ENCODE data around the gene AK5. TPM values are rescaled to one million over a fixed set of nuclear protein-coding genes. Genes with fewer than 3 reads are reported as not detected.

AK5 gene
- total RNA-seq, 1 donor from 2014 or later = 1.0 TPM

GRCh38 chr1:77461691-77462090 is 179.9 kb downstream of the AK5 start:
- no peak overlapping the region for H3K27ac ChIP-seq (replicated peaks)
- no peaks in the 10 kb centered on the region for H3K4me1 ChIP-seq
- intact Hi-C loops (cut with micrococcal nuclease) = no loop called here
- H3K4me3 ChIP-seq = no peak overlapping the region
- no peak for TF ChIP-seq CTCF (IDR thresholded peaks at IDR 0.05; ENCODE audit: borderline replicate concordance)
- no peaks in the 10 kb centered on the region for H3K27me3 ChIP-seq (ENCODE audit: low read depth)
- no peak for DNase-seq
- no peaks in the 10 kb centered on the region for H3K9me3 ChIP-seq (replicated peaks)
- no peaks in the 10 kb centered on the region for H3K36me3 ChIP-seq

GRCh38 chr1:77463216-77463615 is 181.4 kb downstream of the AK5 start:
- H3K36me3 ChIP-seq = no peaks in the 10 kb centered on the region
- intact Hi-C loops (cut with micrococcal nuclease) = no loop called here
- H3K27ac ChIP-seq (replicated peaks) = no peak overlapping the region
- H3K9me3 ChIP-seq (replicated peaks) = no peaks in the 10 kb centered on the region
- DNase-seq = no peak
- H3K4me1 ChIP-seq = no peaks in the 10 kb centered on the region
- H3K4me3 ChIP-seq = no peak overlapping the region
- H3K27me3 ChIP-seq (ENCODE audit: low read depth) = no peaks in the 10 kb centered on the region
- no peak for TF ChIP-seq CTCF (IDR thresholded peaks at IDR 0.05; ENCODE audit: borderline replicate concordance)

- Histone ChIP-seq H3K9me3 (replicated peaks) (no peaks in the 10 kb centered on the region), H3K36me3 (no peaks in the 10 kb centered on the region), H3K27me3 (ENCODE audit: low read depth) (no peaks in the 10 kb centered on the region), H3K27ac (replicated peaks) (no peak overlapping the region), H3K4me1 (no peaks in the 10 kb centered on the region), H3K4me3 (no peak overlapping the region)
- DNase-seq = no peak
- no peak for TF ChIP-seq CTCF (IDR thresholded peaks at IDR 0.05; ENCODE audit: borderline replicate concordance)
- intact Hi-C loops (cut with micrococcal nuclease) = no loop called here
Measured at GRCh38 chr1:77465139-77465538, 183.3 kb downstream of the AK5 start.

- Histone ChIP-seq H3K27me3 (ENCODE audit: low read depth) (no peaks in the 10 kb centered on the region), H3K4me1 (no peaks in the 10 kb centered on the region), H3K36me3 (no peaks in the 10 kb centered on the region), H3K4me3 (no peak overlapping the region), H3K9me3 (replicated peaks) (no peaks in the 10 kb centered on the region), H3K27ac (replicated peaks) (no peak overlapping the region)
- intact Hi-C loops (cut with micrococcal nuclease) = no loop called here
- TF ChIP-seq CTCF (IDR thresholded peaks at IDR 0.05; ENCODE audit: borderline replicate concordance) = no peak
- no peak for DNase-seq
Measured at GRCh38 chr1:77465922-77466321, 184.1 kb downstream of the AK5 start.

GRCh38 chr1:77467021-77467595 is 185.3 kb downstream of the AK5 start:
- DNase-seq = no peak
- no peak overlapping the region for H3K27ac ChIP-seq (replicated peaks)
- H3K9me3 ChIP-seq (replicated peaks) = no peaks in the 10 kb centered on the region
- intact Hi-C loops (cut with micrococcal nuclease) = no loop called here
- H3K27me3 ChIP-seq (ENCODE audit: low read depth) = no peaks in the 10 kb centered on the region
- H3K36me3 ChIP-seq = no peaks in the 10 kb centered on the region
- no peaks in the 10 kb centered on the region for H3K4me1 ChIP-seq
- TF ChIP-seq CTCF (IDR thresholded peaks at IDR 0.05; ENCODE audit: borderline replicate concordance) = no peak
- H3K4me3 ChIP-seq = no peak overlapping the region
